ENCODE data around the gene LEF1.

GRCh38 chr4:108005807-108006206, 162.9 kb downstream of the LEF1 start:
- no peak for TF ChIP-seq CTCF (IDR thresholded peaks at IDR 0.05; ENCODE audit: low read depth, low read length)
- TF ChIP-seq POLR2A (IDR thresholded peaks at IDR 0.05; ENCODE audit: extremely low read depth, insufficient read length) = no peak
- TF ChIP-seq MYC (IDR thresholded peaks at IDR 0.05; ENCODE audit: low read depth, low read length) = no peak
- no peak for TF ChIP-seq MAX (IDR thresholded peaks at IDR 0.05; ENCODE audit: low read depth, low read length)

Data from NB4 (cell line).